ENCODE measurements around the gene SH3PXD2A. TPM values are rescaled to one million over a fixed set of nuclear protein-coding genes. Genes with fewer than 3 reads are reported as not detected.

SH3PXD2A gene
- total RNA-seq, 1 donor, result 58.3 TPM

- no peak overlapping the region for H3K4me3 ChIP-seq (ENCODE audit: low read depth, low read length)
- TF ChIP-seq CTCF (IDR thresholded peaks at IDR 0.05; ENCODE audit: insufficient read depth, low read depth, low read length), result no peak
- peak; percentile 7 for DNase-seq (ENCODE audit: low read depth)
These were observed 33.2 kb downstream of the SH3PXD2A start for GRCh38 chr10:103822107-103822716.

- no peak overlapping the region for H3K4me3 ChIP-seq (ENCODE audit: low read depth, low read length)
- DNase-seq (ENCODE audit: low read depth), result peak; percentile 23
- no peak for TF ChIP-seq CTCF (IDR thresholded peaks at IDR 0.05; ENCODE audit: insufficient read depth, low read depth, low read length)
These were observed 35.0 kb downstream of the SH3PXD2A start for GRCh38 chr10:103820101-103821062.

GRCh38 chr10:103819493-103819892, 35.9 kb downstream of the SH3PXD2A start:
- no peak for TF ChIP-seq CTCF (IDR thresholded peaks at IDR 0.05; ENCODE audit: insufficient read depth, low read depth, low read length)
- no peak for DNase-seq (ENCODE audit: low read depth)
- H3K4me3 ChIP-seq (ENCODE audit: low read depth, low read length), result no peak overlapping the region

GRCh38 chr10:103818765-103819374, 36.5 kb downstream of the SH3PXD2A start:
- DNase-seq (ENCODE audit: low read depth), result no peak
- no peak overlapping the region for H3K4me3 ChIP-seq (ENCODE audit: low read depth, low read length)
- no peak for TF ChIP-seq CTCF (IDR thresholded peaks at IDR 0.05; ENCODE audit: insufficient read depth, low read depth, low read length)

GRCh38 chr10:103818105-103818504, 37.3 kb downstream of the SH3PXD2A start:
- H3K4me3 ChIP-seq (ENCODE audit: low read depth, low read length), result no peak overlapping the region
- no peak for TF ChIP-seq CTCF (IDR thresholded peaks at IDR 0.05; ENCODE audit: insufficient read depth, low read depth, low read length)
- DNase-seq (ENCODE audit: low read depth), result no peak

GRCh38 chr10:103816431-103816830, 38.9 kb downstream of the SH3PXD2A start:
- DNase-seq (ENCODE audit: low read depth), result peak; percentile 21
- no peak overlapping the region for H3K4me3 ChIP-seq (ENCODE audit: low read depth, low read length)
- no peak for TF ChIP-seq CTCF (IDR thresholded peaks at IDR 0.05; ENCODE audit: insufficient read depth, low read depth, low read length)

Measured in fibroblast of villous mesenchyme (primary cell).